PC-9 (cell line): ENCODE results near the gene CD226. TPM values are rescaled to one million over a fixed set of nuclear protein-coding genes. Genes with fewer than 3 reads are reported as not detected.
"Not testable (repeated sequence)": the region's sequence is repeated elsewhere in the genome, so short reads cannot be mapped to it uniquely, and the experiment has no call there.

Experiments
- BruUV-seq: library from RNA; stranded (reverse); fragments of 400-500 nt; replicated peaks from 2 replicates; lab custom pipeline; 2021; lab: Mats Ljungman, UMichigan
- CTCF ChIA-PET: fragments of 300-600 bp; sonication (Branson Sonifier 250); formaldehyde crosslinking; loops from one replicate; lab custom pipeline; 2022; ENCODE audit warnings: antibody characterized with exemption; lab: Charles Lee
- POLR2A ChIA-PET: fragments of 300-600 bp; sonication (Branson Sonifier 250); formaldehyde crosslinking; loops from one replicate; lab custom pipeline; 2022; ENCODE audit warnings: antibody characterized with exemption; ENCODE audit not compliant: unreplicated experiment; lab: Charles Lee
- DNase-seq, 2 experiments: peaks; one replicate each; pipeline versions ENCODE4 v3.0.0 to v3.0.0-alpha.2; 2015 to 2022; ENCODE audit warnings: mixed read lengths in 1 of 2
- H2AFZ ChIP-seq: fragments of 200-600 bp; sonication (generic); 2 replicates; pipeline ENCODE4 v1.8.1; 2017; ENCODE audit warnings: antibody characterized with exemption
- H3F3A ChIP-seq: fragments of 200-600 bp; sonication (generic); 2 replicates; pipeline ENCODE4 v1.8.1; 2017; ENCODE audit warnings: antibody characterized with exemption, mild to moderate bottlenecking, low read depth; ENCODE audit not compliant: insufficient read depth
- H3K27ac ChIP-seq: fragments of 200-600 bp; sonication (generic); 2 replicates; pipeline ENCODE4 v1.6.1; 2016; ENCODE audit warnings: mixed run types
- H3K27me3 ChIP-seq: fragments of 200-600 bp; sonication (generic); 2 replicates; pipeline ENCODE4 v1.6.1; 2016; ENCODE audit warnings: low read depth, mixed run types; ENCODE audit not compliant: insufficient read depth
- H3K36me3 ChIP-seq: fragments of 200-600 bp; sonication (generic); 2 replicates; pipeline ENCODE4 v1.6.1; 2016; ENCODE audit warnings: low read depth, mixed run types
- H3K4me1 ChIP-seq: fragments of 200-600 bp; sonication (generic); replicated peaks from 2 replicates; pipeline ENCODE4 v1.6.1; 2016; ENCODE audit warnings: mixed run types; ENCODE audit not compliant: insufficient read depth
- H3K4me2 ChIP-seq: fragments of 200-600 bp; sonication (generic); 2 replicates; pipeline ENCODE4 v1.6.1; 2017; ENCODE audit warnings: mixed run types
- H3K4me3 ChIP-seq: fragments of 200-600 bp; sonication (generic); 2 replicates; pipeline ENCODE4 v1.6.1; 2016; ENCODE audit warnings: mixed run types
- H3K79me2 ChIP-seq: fragments of 200-600 bp; sonication (generic); 2 replicates; pipeline ENCODE4 v1.6.1; 2017; ENCODE audit warnings: low read depth, mixed run types
- H3K9me2 ChIP-seq: fragments of 200-600 bp; sonication (generic); 2 replicates; pipeline ENCODE4 v1.8.1; 2017; ENCODE audit warnings: mild to moderate bottlenecking; ENCODE audit not compliant: insufficient read depth
- H3K9me3 ChIP-seq: fragments of 200-600 bp; sonication (generic); 2 replicates; pipeline ENCODE4 v1.8.1; 2016; ENCODE audit warnings: low read depth; ENCODE audit not compliant: insufficient read depth
- H4K20me1 ChIP-seq: fragments of 200-600 bp; sonication (generic); 2 replicates; pipeline ENCODE4 v1.8.1; 2017; ENCODE audit not compliant: insufficient read depth
- EZH2 ChIP-seq: fragments of 200-600 bp; sonication (generic); IDR thresholded peaks from 2 replicates; pipeline ENCODE4 v1.8.0; 2017; ENCODE audit warnings: antibody characterized with exemption, low read depth
- intact Hi-C: fragments of 100-400 bp; cut with micrococcal nuclease; formaldehyde crosslinking; loops from one replicate; pipeline ENCODE4 v1.10.0; 2022; ENCODE audit not compliant: unreplicated experiment
- total RNA-seq: library from RNA; stranded (reverse); gene quantifications from 2 replicates; pipeline ENCODE4 v1.2.3, GENCODE V29; 2021
- TF ChIP-seq, protein P1 (sequence below): fragments of 200-600 bp; sonication (generic); conservative IDR thresholded peaks from 2 replicates; pipeline ENCODE4 v1.6.1; 2017; ENCODE audit warnings: mixed run types, antibody characterized with exemption, mild to moderate bottlenecking, moderate library complexity

Gene CD226
- total RNA-seq, 1 experiment from 2014 or later = 0.13 TPM

- no peak for TF ChIP-seq EZH2
- TF ChIP-seq, protein P1, sequence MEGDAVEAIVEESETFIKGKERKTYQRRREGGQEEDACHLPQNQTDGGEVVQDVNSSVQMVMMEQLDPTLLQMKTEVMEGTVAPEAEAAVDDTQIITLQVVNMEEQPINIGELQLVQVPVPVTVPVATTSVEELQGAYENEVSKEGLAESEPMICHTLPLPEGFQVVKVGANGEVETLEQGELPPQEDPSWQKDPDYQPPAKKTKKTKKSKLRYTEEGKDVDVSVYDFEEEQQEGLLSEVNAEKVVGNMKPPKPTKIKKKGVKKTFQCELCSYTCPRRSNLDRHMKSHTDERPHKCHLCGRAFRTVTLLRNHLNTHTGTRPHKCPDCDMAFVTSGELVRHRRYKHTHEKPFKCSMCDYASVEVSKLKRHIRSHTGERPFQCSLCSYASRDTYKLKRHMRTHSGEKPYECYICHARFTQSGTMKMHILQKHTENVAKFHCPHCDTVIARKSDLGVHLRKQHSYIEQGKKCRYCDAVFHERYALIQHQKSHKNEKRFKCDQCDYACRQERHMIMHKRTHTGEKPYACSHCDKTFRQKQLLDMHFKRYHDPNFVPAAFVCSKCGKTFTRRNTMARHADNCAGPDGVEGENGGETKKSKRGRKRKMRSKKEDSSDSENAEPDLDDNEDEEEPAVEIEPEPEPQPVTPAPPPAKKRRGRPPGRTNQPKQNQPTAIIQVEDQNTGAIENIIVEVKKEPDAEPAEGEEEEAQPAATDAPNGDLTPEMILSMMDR = no peak
- H3K4me1 ChIP-seq = no peaks in the 10 kb centered on the region
- H3K9me2 ChIP-seq = no peaks in the 10 kb centered on the region
- no peak overlapping the region for H3K4me3 ChIP-seq
- H3K4me2 ChIP-seq = no peak overlapping the region
- DNase-seq = no peak
- no peaks in the 10 kb centered on the region for H3K36me3 ChIP-seq
- H3K9me3 ChIP-seq = no peaks in the 10 kb centered on the region
- intact Hi-C loops = no loop called here
- no peaks in the 10 kb centered on the region for H3F3A ChIP-seq
- H2AFZ ChIP-seq = no peak overlapping the region
- POLR2A ChIA-PET = no interaction called here
- no peaks in the 10 kb centered on the region for H3K79me2 ChIP-seq
- H4K20me1 ChIP-seq = no peaks in the 10 kb centered on the region
- H3K27ac ChIP-seq = no peak overlapping the region
- CTCF ChIA-PET = no interaction called here
- BruUV-seq = no TSS peak
- H3K27me3 ChIP-seq = no peaks in the 10 kb centered on the region
These were observed 63.9 kb downstream of the CD226 start for GRCh38 chr18:69883781-69884180.

DNA sequence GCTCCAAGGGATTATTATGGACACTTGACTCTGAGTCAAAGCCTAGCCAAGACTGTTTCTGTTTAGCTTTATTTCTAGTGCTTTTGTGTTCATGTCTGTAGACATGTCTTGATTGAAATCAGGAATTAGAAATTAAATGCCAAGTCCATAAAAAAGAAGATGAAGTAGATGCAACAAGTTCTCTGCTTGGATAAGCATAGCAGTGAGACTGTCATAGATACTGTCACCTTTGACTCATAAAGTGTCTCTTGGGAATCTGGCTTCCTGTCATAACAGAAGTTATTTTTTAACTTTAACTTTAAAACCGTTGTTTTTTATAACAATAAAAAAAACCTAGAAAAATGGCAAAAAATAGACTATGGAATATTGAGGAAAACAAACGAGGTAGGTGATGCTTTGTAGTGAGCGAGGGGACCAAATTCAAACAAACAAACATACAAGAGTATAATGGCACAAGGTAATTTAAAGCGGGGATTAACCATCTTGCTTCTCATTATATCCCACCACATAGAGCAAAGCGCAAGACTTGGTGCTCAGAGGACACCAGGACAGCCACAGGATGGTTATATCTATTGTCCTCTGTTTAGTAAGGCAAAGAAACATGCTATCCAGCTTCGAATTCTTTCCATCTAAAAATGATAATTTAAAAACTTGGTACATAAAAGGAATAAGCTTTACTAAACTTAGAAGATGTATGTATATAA is 64.6 kb downstream of the CD226 start:
- TF ChIP-seq, protein P1 = no peak
- no peak for TF ChIP-seq EZH2
- no peaks in the 10 kb centered on the region for H3K27me3 ChIP-seq
- no peaks in the 10 kb centered on the region for H3K36me3 ChIP-seq
- intact Hi-C loops = no loop called here
- CTCF ChIA-PET = no interaction called here
- no peaks in the 10 kb centered on the region for H3K9me2 ChIP-seq
- no peaks in the 10 kb centered on the region for H3K79me2 ChIP-seq
- no peaks in the 10 kb centered on the region for H3K4me1 ChIP-seq
- no peaks in the 10 kb centered on the region for H4K20me1 ChIP-seq
- DNase-seq = no peak
- no peaks in the 10 kb centered on the region for H3F3A ChIP-seq
- H3K27ac ChIP-seq = no peak overlapping the region
- BruUV-seq = no TSS peak
- no peaks in the 10 kb centered on the region for H3K9me3 ChIP-seq
- POLR2A ChIA-PET = no interaction called here
- H3K4me2 ChIP-seq = no peak overlapping the region
- no peak overlapping the region for H2AFZ ChIP-seq
- no peak overlapping the region for H3K4me3 ChIP-seq

GRCh38 chr18:69880083-69880482 is 67.6 kb downstream of the CD226 start:
- ChIA-PET POLR2A (no interaction called here), CTCF (no interaction called here)
- H3K36me3 ChIP-seq = no peaks in the 10 kb centered on the region
- no peaks in the 10 kb centered on the region for H3K9me2 ChIP-seq
- no peak overlapping the region for H3K4me2 ChIP-seq
- H2AFZ ChIP-seq = no peak overlapping the region
- H3K4me3 ChIP-seq = no peak overlapping the region
- H3K27ac ChIP-seq = no peak overlapping the region
- H3F3A ChIP-seq = no peaks in the 10 kb centered on the region
- DNase-seq = no peak
- TF ChIP-seq, protein P1 = no peak
- TF ChIP-seq EZH2 = no peak
- H3K27me3 ChIP-seq = no peaks in the 10 kb centered on the region
- BruUV-seq = no TSS peak
- intact Hi-C loops = no loop called here
- H3K79me2 ChIP-seq = no peaks in the 10 kb centered on the region
- no peaks in the 10 kb centered on the region for H3K4me1 ChIP-seq
- no peaks in the 10 kb centered on the region for H3K9me3 ChIP-seq
- no peaks in the 10 kb centered on the region for H4K20me1 ChIP-seq

DNA sequence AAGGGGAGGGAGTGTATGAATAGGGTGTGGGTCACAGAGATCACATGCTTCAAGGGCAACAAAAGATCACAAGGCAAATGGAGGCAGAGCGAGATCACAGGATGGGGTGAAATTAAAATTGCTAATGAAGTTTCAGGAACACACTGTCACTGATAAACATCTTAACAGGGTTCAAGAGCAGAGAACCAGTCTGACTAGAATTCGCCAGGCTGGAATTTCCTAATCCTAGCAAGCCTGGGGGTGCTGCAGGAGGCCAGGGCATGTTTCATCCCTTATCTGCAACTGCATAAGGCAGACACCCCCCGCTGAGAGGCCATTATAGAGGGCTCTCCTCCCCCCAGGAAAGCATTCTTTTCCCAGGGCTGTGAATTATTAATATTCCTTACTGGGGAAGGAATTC is 68.6 kb downstream of the CD226 start:
- H3K4me3 ChIP-seq, H3K9me2 ChIP-seq, H3K27ac ChIP-seq, H3F3A ChIP-seq, BruUV-seq, POLR2A ChIA-PET, H2AFZ ChIP-seq, H3K9me3 ChIP-seq, H3K79me2 ChIP-seq, DNase-seq, CTCF ChIA-PET, intact Hi-C loops, H3K4me1 ChIP-seq, H3K27me3 ChIP-seq, H4K20me1 ChIP-seq, H3K4me2 ChIP-seq, H3K36me3 ChIP-seq: not testable (repeated sequence)
